ENCODE measurements around the gene GPR32. TPM values are rescaled to one million over a fixed set of nuclear protein-coding genes. Genes with fewer than 3 reads are reported as not detected.

GPR32 gene
- total and polyA plus RNA-seq, 12 donors, result 16.0 TPM; not detected in 11

DNA sequence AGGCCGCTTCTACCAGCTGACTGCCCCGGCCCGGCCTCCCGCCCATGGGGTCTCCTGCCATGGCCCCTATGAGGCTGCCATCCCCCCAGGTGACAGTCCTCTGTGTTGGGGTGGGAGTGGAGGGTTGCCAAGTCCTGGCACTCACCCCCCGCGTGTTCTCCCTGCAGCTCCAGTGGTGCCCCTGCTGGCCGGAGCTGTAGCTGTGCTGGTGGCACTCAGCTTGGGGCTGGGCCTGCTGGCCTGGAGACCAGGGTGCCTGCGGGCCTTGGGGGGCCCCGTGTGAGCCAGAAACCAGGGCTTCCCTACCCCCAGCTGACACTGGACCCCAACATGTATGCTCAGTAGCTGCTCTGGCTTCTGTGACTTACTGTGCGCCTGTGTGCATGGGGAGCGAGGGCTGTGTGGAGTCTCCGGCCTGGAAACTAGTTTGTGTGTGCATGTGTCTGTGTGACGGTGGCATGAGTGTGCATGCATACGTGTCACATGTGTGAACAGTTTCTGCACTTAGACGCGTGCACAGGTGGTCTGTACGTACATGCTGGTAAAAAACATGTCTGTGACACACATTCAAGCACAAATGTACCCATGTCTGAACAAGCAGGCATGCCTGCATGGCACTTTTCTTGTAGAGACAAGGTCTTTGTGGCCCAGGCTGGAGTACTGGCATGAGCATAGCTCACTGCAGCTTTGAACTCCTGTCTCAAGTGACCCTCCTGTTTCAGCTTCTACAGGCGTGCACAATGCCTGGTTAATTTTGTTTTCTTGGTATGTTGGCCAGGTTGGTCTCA is 24.8 kb downstream of the GPR32 start:
- no peak for DNase-seq
- no peak for TF ChIP-seq POLR2A (IDR thresholded peaks at IDR 0.05)
- TF ChIP-seq, protein P1, sequence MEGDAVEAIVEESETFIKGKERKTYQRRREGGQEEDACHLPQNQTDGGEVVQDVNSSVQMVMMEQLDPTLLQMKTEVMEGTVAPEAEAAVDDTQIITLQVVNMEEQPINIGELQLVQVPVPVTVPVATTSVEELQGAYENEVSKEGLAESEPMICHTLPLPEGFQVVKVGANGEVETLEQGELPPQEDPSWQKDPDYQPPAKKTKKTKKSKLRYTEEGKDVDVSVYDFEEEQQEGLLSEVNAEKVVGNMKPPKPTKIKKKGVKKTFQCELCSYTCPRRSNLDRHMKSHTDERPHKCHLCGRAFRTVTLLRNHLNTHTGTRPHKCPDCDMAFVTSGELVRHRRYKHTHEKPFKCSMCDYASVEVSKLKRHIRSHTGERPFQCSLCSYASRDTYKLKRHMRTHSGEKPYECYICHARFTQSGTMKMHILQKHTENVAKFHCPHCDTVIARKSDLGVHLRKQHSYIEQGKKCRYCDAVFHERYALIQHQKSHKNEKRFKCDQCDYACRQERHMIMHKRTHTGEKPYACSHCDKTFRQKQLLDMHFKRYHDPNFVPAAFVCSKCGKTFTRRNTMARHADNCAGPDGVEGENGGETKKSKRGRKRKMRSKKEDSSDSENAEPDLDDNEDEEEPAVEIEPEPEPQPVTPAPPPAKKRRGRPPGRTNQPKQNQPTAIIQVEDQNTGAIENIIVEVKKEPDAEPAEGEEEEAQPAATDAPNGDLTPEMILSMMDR (IDR thresholded peaks at IDR 0.05), result no peak
- Histone ChIP-seq H3K27me3 (no peaks in the 10 kb centered on the region), H3K36me3 (replicated peaks in 1 of 2) (peaks cover 0 to 13% of the 10 kb centered on the region in 2 donors), H3K4me1 (replicated peaks in 1 of 2) (peaks cover 0 to 6% of the 10 kb centered on the region in 2 donors), H3K27ac (no peak overlapping the region), H3K4me3 (no peak overlapping the region), H3K9me3 (replicated peaks in 1 of 3) (no peaks in the 10 kb centered on the region)
- intact Hi-C loops (cut with DNase I), result loop anchor here in 1 of 2 donors (10.0 kb wide), 1 partner anchor 120 kb away; the partner anchor contains the start of gene KLK4
- 23 to 65% (median 49%) methylated on average over 9 to 18 of the region's 18 CpGs for WGBS, 4 donors

DNA sequence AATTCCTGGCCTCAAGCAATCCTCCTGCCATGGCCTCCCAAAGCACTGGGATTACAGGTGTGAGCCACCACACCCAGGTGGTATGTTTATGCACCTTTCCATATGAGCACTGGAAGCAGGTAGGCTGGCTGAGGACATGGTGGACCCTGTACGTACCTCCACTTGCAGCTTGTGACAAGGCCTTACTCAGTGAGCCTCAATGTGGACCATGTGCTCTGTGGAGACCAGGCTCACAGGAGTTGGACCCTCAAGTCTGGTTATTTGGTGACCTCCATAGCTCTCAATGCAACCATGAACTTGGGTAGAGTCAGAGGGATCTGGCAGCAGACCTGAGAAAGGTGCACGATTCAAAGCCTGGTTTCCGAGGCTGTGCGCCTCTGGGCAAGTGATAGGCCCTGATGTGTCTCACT is 25.4 kb downstream of the GPR32 start:
- intact Hi-C loops (cut with DNase I), result loop anchor here in 1 of 2 donors (10.0 kb wide), 1 partner anchor 119 kb away; the partner anchor contains the start of gene KLK4
- H3K9me3 ChIP-seq (replicated peaks in 1 of 3), result no peaks in the 10 kb centered on the region
- 78 to 92% (median 80%) methylated on average over 3 to 4 of the region's 4 CpGs; no CpG with 5 or more reads in 1 of the 4 donors for WGBS, 4 donors
- no peak for DNase-seq
- no peaks in the 10 kb centered on the region for H3K27me3 ChIP-seq
- no peak overlapping the region for H3K4me3 ChIP-seq
- peaks cover 0 to 13% of the 10 kb centered on the region in 2 donors for H3K36me3 ChIP-seq (replicated peaks in 1 of 2)
- no peak overlapping the region for H3K27ac ChIP-seq
- peaks cover 0 to 6% of the 10 kb centered on the region in 2 donors for H3K4me1 ChIP-seq (replicated peaks in 1 of 2)
- TF ChIP-seq, protein P1 (IDR thresholded peaks at IDR 0.05), result no peak
- no peak for TF ChIP-seq POLR2A (IDR thresholded peaks at IDR 0.05)

DNA sequence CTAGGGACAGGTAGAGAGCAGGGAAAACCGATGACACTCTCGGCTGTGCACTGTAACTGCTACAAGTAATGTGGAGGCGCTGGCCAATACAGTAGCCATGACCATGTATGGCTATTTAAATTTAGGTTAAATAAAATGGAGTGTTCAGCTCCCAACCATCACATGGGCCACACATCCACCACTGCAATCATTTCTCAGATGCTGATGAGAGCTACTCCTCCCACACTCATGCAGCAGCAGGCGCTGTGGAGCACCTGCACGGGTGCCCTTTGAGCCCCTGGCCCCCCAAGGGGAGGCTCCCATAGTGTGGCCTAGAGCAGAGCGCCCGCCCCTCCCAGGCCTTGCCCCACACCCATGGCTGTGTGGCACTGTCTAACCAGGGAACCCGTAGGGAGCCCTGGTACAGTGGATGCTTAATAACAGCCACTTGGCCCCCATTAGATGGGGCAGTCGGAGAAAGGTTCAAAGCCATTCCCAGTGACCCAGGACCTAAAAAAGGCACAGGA is 25.9 kb downstream of the GPR32 start:
- no peaks in the 10 kb centered on the region for H3K9me3 ChIP-seq (replicated peaks in 1 of 3)
- WGBS, 4 donors, result 71 to 90% (median 87%) methylated on average over 3 to 9 of the region's 9 CpGs
- H3K4me1 ChIP-seq (replicated peaks in 1 of 2), result peaks cover 0 to 6% of the 10 kb centered on the region in 2 donors
- intact Hi-C loops (cut with DNase I), result loop anchor here in 1 of 2 donors (10.0 kb wide), 1 partner anchor 119 kb away; the partner anchor contains the start of gene KLK4
- TF ChIP-seq, protein P1 (IDR thresholded peaks at IDR 0.05), result no peak
- TF ChIP-seq POLR2A (IDR thresholded peaks at IDR 0.05), result no peak
- DNase-seq, result no peak
- no peak overlapping the region for H3K27ac ChIP-seq
- H3K4me3 ChIP-seq, result no peak overlapping the region
- H3K27me3 ChIP-seq, result no peaks in the 10 kb centered on the region
- peaks cover 0 to 16% of the 10 kb centered on the region in 2 donors for H3K36me3 ChIP-seq (replicated peaks in 1 of 2)

DNA sequence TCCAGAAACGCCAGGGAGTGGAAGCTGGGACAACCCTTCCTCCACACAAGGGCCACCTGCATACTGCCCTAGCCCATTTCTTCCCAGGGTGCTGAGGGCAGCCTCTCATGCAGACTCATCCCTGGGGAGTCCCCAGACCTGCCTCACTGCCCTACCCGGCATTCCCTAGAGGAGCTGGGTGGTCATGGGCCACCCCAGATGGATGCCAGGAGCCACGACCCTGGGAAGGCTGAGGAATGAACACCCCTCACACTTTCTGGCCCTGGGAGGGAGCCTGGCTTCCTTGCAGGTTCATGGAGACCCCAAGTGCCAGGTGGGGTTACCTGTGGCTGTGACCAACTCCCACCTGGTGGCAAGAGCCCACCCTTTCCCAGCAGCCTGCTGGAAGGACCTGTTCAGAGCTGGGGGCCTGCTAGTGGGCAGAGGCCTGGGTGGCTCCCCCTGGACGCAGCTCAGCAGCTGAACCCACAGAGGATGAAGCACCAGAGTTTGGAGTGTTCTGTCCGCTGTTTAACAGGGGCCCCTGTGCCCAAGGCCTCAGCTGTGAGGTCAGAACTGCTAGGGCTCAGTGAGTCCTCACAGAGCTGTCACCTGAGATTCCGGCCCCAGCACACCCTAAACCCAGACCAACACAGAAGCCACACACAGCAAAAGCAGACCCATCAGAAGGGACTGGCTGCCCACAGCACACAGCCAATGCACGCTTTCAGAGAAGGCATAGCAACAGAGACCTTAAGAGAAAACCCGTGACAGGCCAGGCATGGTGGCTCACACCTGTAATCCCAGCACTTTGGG is 26.6 kb downstream of the GPR32 start:
- Histone ChIP-seq H3K27me3 (no peaks in the 10 kb centered on the region), H3K27ac (no peak overlapping the region), H3K4me3 (no peak overlapping the region), H3K9me3 (replicated peaks in 1 of 3) (no peaks in the 10 kb centered on the region), H3K4me1 (replicated peaks in 1 of 2) (peaks cover 0 to 6% of the 10 kb centered on the region in 2 donors), H3K36me3 (replicated peaks in 1 of 2) (peaks cover 0 to 21% of the 10 kb centered on the region in 2 donors)
- TF ChIP-seq, protein P1 (IDR thresholded peaks at IDR 0.05), result no peak
- TF ChIP-seq POLR2A (IDR thresholded peaks at IDR 0.05), result no peak
- WGBS, 4 donors, result 87 to 90% (median 88%) methylated on average over 4 to 8 of the region's 8 CpGs
- DNase-seq, result no peak
- intact Hi-C loops (cut with DNase I), result loop anchor here in 1 of 2 donors (10.0 kb wide), 1 partner anchor 118 kb away; the partner anchor contains the start of gene KLK4

Measured in adrenal gland (tissue), 12 donors.